ENCODE results near the gene NEUROD2. TPM values are rescaled to one million over a fixed set of nuclear protein-coding genes. Genes with fewer than 3 reads are reported as not detected.

NEUROD2 gene
- total RNA-seq, 1 experiment from 2014 or later, result not detected

GRCh38 chr17:39626171-39627046 is 18.7 kb upstream of the NEUROD2 start, which contains the start of gene PPP1R1B:
PPP1R1B (plus strand) TSS chr17:39626952; CDS start chr17:39627393, 441 bp downstream.
- in situ Hi-C loops (cut with HindIII; ENCODE audit: low pct_unique_long_range_greater_than_20kb, low sequenced_read_pairs), result no loop called here
- peak within 1 kb of the TSS; percentile 38 to 52 for H3K4me3 ChIP-seq (ENCODE audit: low read depth in 2 of 2, low read length in 2 of 2)

DNA sequence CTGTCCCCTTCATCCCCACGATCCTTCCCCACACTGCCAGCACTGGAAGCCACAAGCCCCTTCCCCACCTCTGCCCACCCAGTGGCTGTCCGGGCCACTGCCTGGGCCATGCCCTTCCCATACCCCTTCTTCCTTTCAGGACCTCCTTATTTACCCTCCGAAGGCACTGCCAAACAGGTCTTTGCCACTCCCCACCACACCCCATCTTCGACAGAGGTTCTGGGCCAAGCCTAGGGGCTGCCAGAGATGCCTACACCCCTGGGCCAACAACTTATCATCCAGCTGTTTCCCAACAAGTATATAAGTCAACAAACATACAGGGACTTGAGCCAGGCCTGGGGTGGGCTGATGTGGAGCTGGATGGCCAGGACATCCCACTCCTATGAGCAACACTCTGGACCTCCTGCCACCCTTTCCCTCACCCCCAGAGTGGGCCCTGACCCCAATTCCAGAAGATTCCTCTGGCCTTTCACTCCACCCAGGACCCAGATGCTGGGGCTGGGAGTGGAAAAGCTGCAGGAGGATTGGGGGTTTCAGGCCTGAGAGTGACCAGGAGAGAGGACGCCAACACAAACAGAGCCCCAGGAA is 17.6 kb upstream of the NEUROD2 start:
- no peak overlapping the region for H3K4me3 ChIP-seq (ENCODE audit: low read depth in 2 of 2, low read length in 2 of 2)
- H3K9me3 ChIP-seq (ENCODE audit: control insufficient read depth, insufficient read depth, low read depth, low read length), result no peaks in the 10 kb centered on the region
- ATAC-seq (no peak), DNase-seq (ENCODE audit: low read depth, low spot score) (no peak)
- in situ Hi-C loops (cut with HindIII; ENCODE audit: low pct_unique_long_range_greater_than_20kb, low sequenced_read_pairs) (no loop called here), intact Hi-C loops (cut with micrococcal nuclease; ENCODE audit: unreplicated experiment) (loop anchor here (5.0 kb wide), 1 partner anchor 127 kb away; no protein-coding TSS in a partner anchor)
- no peaks in the 10 kb centered on the region for H3K27me3 ChIP-seq (ENCODE audit: control insufficient read depth, insufficient read depth, low read length)
- H3K27ac ChIP-seq (ENCODE audit: low read length), result no peak overlapping the region
- POLR2A ChIA-PET, result no interaction called here
- BruUV-seq (replicated peaks), result no TSS peak
- H3K4me1 ChIP-seq (ENCODE audit: control insufficient read depth, insufficient read depth, low read length), result peaks cover 7% of the 10 kb centered on the region; the same call in 1 of the 2 replicates
- CTCF ChIA-PET, result interaction anchor here (0.6 to 1.4 kb wide), 4 partner anchors 22 to 47 kb away, joined by 3 to 5 read pairs (median 3); no protein-coding TSS in a partner anchor
- H3K36me3 ChIP-seq (ENCODE audit: control insufficient read depth, insufficient read depth, low read length), result no peaks in the 10 kb centered on the region
- TF ChIP-seq, protein P1, sequence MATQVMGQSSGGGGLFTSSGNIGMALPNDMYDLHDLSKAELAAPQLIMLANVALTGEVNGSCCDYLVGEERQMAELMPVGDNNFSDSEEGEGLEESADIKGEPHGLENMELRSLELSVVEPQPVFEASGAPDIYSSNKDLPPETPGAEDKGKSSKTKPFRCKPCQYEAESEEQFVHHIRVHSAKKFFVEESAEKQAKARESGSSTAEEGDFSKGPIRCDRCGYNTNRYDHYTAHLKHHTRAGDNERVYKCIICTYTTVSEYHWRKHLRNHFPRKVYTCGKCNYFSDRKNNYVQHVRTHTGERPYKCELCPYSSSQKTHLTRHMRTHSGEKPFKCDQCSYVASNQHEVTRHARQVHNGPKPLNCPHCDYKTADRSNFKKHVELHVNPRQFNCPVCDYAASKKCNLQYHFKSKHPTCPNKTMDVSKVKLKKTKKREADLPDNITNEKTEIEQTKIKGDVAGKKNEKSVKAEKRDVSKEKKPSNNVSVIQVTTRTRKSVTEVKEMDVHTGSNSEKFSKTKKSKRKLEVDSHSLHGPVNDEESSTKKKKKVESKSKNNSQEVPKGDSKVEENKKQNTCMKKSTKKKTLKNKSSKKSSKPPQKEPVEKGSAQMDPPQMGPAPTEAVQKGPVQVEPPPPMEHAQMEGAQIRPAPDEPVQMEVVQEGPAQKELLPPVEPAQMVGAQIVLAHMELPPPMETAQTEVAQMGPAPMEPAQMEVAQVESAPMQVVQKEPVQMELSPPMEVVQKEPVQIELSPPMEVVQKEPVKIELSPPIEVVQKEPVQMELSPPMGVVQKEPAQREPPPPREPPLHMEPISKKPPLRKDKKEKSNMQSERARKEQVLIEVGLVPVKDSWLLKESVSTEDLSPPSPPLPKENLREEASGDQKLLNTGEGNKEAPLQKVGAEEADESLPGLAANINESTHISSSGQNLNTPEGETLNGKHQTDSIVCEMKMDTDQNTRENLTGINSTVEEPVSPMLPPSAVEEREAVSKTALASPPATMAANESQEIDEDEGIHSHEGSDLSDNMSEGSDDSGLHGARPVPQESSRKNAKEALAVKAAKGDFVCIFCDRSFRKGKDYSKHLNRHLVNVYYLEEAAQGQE (IDR thresholded peaks at IDR 0.05; ENCODE audit: insufficient read depth in 1 of 2, low read depth in 2 of 2, low read length in 1 of 2), result no peak
- TF ChIP-seq TCF7L2 (IDR thresholded peaks at IDR 0.05; ENCODE audit: low read depth, low read length), result no peak
- no peak for TF ChIP-seq POLR2AphosphoS5 (IDR thresholded peaks at IDR 0.05; ENCODE audit: low read depth, low read length)
- TF ChIP-seq, protein P2, sequence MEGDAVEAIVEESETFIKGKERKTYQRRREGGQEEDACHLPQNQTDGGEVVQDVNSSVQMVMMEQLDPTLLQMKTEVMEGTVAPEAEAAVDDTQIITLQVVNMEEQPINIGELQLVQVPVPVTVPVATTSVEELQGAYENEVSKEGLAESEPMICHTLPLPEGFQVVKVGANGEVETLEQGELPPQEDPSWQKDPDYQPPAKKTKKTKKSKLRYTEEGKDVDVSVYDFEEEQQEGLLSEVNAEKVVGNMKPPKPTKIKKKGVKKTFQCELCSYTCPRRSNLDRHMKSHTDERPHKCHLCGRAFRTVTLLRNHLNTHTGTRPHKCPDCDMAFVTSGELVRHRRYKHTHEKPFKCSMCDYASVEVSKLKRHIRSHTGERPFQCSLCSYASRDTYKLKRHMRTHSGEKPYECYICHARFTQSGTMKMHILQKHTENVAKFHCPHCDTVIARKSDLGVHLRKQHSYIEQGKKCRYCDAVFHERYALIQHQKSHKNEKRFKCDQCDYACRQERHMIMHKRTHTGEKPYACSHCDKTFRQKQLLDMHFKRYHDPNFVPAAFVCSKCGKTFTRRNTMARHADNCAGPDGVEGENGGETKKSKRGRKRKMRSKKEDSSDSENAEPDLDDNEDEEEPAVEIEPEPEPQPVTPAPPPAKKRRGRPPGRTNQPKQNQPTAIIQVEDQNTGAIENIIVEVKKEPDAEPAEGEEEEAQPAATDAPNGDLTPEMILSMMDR (IDR thresholded peaks at IDR 0.05), result no peak
- no peak for TF ChIP-seq SIN3A (IDR thresholded peaks at IDR 0.05; ENCODE audit: borderline replicate concordance, insufficient read depth, low read depth, low read length)

More at GRCh38 chr17:39626171-39627046, 18.7 kb upstream of the NEUROD2 start, which contains the start of gene PPP1R1B:
- DNase-seq (ENCODE audit: low read depth, low spot score) (no peak), ATAC-seq (no peak)
- Histone ChIP-seq H3K9me3 (ENCODE audit: control insufficient read depth, insufficient read depth, low read depth, low read length) (no peaks in the 10 kb centered on the region), H3K27me3 (ENCODE audit: control insufficient read depth, insufficient read depth, low read length) (no peaks in the 10 kb centered on the region), H3K4me1 (ENCODE audit: control insufficient read depth, insufficient read depth, low read length) (peaks cover 10% of the 10 kb centered on the region; the same call in 1 of the 2 replicates), H3K36me3 (ENCODE audit: control insufficient read depth, insufficient read depth, low read length) (no peaks in the 10 kb centered on the region), H3K27ac (ENCODE audit: low read length) (peak within 1 kb of the TSS; percentile 48)
- ChIA-PET CTCF (interaction anchor here (1.4 kb wide), 1 partner anchor 46 kb away, joined by 3 read pairs; no protein-coding TSS in a partner anchor), POLR2A (no interaction called here)
- no TSS peak for BruUV-seq (replicated peaks)
- intact Hi-C loops (cut with micrococcal nuclease; ENCODE audit: unreplicated experiment), result loop anchor here (5.0 kb wide), 1 partner anchor 126 kb away; no protein-coding TSS in a partner anchor
- TF ChIP-seq POLR2AphosphoS5 (IDR thresholded peaks at IDR 0.05; ENCODE audit: low read depth, low read length) (no peak), SIN3A (IDR thresholded peaks at IDR 0.05; ENCODE audit: borderline replicate concordance, insufficient read depth, low read depth, low read length) (no peak), TCF7L2 (IDR thresholded peaks at IDR 0.05; ENCODE audit: low read depth, low read length) (no peak)
- TF ChIP-seq, protein P2 (IDR thresholded peaks at IDR 0.05), result no peak
- TF ChIP-seq, protein P1 (IDR thresholded peaks at IDR 0.05; ENCODE audit: insufficient read depth in 1 of 2, low read depth in 2 of 2, low read length in 1 of 2), result no peak
